GM15510 (cell line): ENCODE data around the gene DYNLRB1.

ENCODE experiments used
- POLR2A ChIP-seq: IDR thresholded peaks from 3 replicates; pipeline ENCODE4 v1.6.1; 2011; ENCODE audit warnings: borderline replicate concordance; ENCODE audit not compliant: insufficient read length; ENCODE audit errors: extremely low read depth

DYNLRB1 gene

DNA sequence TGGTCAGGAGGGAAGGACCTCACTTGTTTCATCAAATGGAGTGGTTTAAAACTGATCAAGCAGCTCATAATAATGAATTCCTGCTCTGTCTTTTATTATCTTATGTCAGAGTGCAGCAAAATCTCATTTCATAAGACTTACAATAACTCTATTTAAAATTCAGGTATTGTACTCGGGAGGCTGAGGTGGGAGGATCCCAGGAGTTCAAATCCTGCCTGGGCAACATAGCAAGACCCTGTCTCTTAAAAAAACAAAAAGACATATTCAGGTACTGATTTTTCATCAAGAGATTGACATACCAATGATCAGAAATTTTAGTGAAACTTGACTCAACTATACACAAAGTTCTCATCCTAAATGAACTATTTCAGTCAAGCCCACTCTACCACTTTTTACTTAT is 5.6 kb upstream of the DYNLRB1 start:
- no peak for TF ChIP-seq POLR2A

DNA sequence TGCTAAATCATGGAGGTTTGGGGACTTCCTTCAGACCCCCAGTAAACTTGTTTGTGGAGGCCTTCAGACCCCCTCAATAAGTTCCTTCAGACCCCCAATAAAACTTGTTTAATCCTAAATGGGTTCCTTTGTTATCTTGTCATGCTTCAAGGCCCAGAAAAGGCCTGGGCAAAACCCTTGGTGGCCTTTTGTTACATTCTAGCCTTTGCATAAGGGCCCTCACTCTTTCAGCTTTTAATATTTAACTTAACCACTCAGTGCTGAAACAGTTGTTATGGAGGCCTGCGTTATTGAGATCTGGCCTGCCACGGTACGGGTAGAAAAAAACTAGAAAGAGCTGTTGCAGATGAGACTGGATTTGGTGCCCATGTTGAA is 4.3 kb upstream of the DYNLRB1 start:
- TF ChIP-seq POLR2A: no peak

DNA sequence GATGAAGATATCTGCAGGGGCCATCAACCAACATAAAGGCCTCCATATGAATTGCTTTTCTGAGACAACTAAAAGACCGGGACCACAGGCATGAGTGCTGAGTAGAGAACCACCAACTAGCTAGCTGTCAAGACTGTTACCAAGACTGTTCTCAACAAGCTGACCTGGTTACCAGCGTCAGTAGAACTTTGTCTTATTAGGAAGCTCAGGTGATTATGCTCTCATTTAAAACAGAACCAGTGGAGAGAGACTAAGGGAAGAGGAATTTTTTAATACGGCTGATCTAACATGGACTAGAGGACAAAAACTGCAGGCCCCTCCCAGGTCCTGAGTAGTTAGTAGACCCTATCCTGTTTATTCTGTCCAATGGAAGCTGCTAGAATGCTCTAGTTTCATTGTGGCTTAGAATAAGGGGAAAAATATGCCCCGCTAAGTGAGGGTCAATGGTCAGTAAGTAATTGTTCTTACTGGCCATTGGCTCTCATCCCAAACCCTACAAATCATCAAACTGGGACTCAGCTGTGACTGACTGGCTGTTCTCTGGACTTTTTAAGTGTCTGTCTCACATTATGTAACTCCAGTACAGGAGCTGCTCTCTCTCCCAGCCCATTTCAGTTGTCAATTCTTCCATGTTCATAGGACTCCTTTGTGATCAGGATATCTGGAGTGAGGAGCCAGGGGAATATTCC is 3.8 kb upstream of the DYNLRB1 start:
- no peak for TF ChIP-seq POLR2A

GRCh38 chr20:34512955-34513419 is 3.2 kb upstream of the DYNLRB1 start:
- TF ChIP-seq POLR2A: no peak

DNA sequence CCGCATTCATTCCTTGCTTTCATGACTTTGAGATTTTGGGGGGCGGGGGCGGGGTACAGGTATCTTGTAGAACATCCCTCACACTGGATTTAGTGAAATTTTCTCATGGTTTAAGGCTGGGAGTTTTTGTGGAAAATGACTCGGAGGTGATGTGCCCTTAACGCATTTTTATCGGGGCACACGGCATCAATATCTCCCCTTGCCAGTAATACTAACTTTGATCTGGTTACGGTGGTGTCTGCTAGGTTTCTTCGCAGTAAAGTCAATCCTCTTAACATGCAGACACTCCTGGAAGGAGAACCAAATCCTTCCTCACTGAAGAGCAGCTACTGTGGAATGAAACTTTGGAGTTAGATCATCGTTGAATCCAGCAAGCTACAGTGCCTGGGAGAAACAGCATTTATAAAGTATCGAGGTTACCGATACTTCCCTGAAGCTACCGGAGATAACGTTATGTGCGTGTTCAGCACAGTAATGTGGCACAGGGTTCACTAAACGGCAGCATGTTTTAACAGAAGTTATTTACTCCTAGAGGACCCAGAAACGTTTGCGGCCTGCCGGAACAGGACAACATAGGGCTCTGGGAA is 1.2 kb upstream of the DYNLRB1 start:
- TF ChIP-seq POLR2A: no peak

DNA sequence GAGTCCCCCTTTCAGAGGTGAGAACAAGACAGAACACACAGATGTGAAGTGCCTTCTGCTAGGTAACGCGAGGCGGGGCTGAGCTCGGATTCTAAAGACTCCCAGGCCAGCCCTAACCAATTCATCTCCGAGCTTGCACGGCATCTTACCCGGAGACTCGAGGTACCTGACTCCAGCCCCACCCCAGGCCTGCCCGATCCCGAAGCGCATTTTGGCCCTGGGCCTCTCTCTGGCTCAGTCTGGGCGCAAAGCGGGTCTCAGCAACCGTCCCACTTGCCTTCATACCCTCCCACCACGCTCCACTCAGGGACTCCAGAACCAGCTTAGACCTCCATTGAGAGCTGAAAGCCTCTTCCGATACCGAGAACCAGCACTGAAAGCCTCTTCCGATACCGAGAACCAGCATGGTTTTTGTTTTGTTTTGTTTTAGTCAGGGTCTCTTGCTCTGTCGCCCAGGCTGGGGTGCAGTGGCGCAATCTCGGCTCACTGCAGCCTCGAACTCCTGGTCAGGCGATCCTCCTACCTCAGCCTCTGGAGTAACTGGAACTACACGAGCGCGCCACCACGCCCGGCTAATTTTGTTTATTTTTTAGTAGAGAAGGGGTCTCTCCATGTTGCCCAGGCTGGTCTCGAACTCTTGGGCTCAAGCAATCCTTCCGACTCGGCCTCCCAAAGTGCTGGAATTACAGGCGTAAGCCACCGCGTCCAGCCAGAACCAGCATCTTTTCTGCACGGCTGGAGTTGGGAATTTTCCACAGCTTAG is 557 bp upstream of the DYNLRB1 start:
- peak; percentile 39 for TF ChIP-seq POLR2A

- TF ChIP-seq POLR2A: no peak
Measured at GRCh38 chr20:34517114-34517505, 888 bp downstream of the DYNLRB1 start.

DNA sequence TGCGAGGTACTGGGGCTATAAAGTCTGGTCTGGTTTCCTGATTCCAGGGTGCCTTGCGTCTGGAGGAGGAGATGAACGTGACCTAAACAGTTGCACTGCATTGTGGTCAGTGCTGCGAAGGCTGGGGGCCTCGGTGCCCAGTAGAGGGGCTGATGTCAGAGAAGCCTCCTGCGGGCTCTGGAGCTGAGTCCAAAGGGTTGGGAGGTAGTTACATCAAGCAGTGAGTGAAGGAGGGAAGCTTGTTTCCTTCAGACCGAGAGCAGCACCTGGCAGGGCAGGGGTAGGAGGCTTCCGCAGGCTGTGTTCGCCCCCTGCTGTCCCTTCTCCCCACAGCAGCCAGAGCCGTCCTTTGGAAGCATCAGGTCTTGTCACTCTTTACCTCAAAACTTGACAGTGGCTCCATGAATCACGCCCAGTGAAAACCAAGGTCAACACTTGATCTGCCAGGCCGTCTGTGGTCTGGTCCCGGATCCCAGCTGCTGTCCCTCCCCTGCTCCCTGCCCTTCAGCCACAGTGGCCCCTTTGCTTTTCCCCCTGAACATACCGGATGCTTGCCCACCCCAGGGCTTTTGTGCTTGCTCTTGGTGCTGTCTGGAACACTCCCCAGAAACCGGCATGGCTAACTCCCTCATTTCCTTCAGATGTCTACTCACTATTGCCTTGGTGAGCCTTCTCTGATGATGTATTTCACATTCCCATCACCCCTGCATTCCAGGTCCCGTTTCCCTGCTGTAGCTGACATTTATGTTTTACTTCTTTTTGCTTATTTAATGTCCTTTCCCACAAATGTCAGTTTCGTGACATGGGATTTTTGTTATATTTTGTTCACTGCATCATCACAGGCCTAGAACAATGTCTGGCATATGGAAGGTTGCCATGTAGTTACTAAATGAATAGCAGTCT is 7.0 kb downstream of the DYNLRB1 start:
- no peak for TF ChIP-seq POLR2A

DNA sequence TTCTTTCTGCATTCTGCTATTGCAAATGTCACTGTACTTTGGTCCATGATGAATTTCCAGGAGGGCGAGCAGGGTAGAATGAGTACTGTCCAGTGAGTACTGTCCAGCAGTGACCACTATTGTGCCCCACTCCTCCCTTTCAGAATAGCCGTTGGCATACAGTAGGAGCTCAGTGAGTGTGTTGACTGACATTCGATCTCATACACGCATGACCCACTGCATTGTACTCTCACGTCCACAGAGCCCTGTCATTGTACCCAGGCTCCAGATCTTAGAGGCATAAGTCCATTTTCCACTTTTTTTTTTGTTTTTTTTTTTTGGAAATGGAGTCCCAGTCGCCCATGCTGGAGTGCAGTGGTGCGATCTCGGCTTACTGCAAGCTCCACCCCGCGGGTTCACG is 8.2 kb downstream of the DYNLRB1 start:
- TF ChIP-seq POLR2A: no peak

DNA sequence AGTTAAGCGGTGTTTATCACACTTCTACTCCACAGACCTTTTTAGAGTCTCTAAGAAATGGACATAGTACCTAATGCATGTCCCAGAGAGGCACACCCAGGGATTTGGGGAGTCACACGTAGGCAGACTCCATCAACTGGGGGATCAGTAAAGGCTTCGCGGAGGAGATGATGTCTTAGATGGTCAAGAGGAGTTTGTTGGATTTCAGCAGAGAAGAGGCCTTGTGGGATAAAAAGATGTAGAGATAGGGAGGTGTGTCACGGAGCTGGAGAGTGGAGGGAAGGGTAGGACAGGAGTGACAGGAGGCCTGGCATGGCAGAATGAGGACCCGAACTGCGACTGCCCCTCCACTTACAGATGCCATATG is 9.1 kb downstream of the DYNLRB1 start:
- TF ChIP-seq POLR2A: no peak

DNA sequence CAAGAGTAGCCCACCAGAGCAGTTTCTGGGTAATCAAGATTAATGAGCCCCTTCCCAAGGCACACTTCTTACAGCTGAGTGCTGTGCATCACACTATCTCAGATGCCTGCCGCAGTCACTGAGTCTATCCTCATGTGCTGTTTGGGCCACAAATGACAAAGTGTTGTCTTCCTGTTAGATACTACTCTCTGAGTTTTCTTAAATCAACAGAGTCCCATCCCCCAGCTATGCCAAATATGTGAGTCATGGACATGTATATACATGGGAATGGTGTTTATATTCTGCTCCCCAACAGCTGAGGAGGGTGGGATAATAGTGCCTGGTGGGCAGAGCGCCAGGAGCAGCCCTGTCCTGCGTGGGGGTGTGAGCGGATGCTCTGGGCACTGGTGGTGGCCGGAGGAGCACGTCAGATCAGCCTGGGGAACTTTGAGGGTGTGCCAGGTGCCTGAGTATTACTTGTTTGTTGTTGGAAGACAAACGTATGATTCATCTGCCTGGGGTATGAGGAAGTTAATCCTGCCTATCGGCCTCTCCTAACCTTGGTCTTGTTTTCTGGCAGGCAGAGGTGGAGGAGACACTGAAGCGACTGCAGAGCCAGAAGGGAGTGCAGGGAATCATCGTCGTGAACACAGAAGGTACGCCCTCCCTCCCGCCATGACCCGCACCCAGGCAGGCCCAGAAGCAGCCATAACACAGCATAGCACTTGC is 9.6 kb downstream of the DYNLRB1 start:
- no peak for TF ChIP-seq POLR2A

GRCh38 chr20:34526466-34526865 is 10.2 kb downstream of the DYNLRB1 start:
- TF ChIP-seq POLR2A: no peak

- no peak for TF ChIP-seq POLR2A
Measured at GRCh38 chr20:34527016-34527415, 10.8 kb downstream of the DYNLRB1 start.

DNA sequence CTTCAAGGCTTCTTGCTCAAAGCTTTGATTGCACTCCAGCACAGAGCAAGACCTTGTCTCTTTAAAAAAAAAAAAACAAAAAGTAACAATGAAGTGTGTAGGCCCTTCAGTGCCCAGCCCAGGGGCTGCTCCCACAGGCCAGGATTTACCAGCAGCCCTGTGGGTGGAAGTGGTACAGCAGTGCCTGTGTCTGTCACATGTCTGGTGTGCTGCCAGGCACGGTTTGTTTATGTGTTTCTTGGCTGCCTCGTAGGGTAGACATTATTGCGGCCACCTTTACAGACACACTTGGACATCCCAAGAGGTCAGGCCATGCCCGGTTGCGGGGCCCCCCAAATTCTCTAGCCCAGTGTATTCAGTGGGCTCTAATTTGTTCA is 12.7 kb downstream of the DYNLRB1 start:
- no peak for TF ChIP-seq POLR2A
